ENCODE measurements around the gene FGD3. TPM values are rescaled to one million over a fixed set of nuclear protein-coding genes. Genes with fewer than 3 reads are reported as not detected.

The FGD3 gene
- total RNA-seq, 1 donor from 2014 or later: 4.2 TPM

DNA sequence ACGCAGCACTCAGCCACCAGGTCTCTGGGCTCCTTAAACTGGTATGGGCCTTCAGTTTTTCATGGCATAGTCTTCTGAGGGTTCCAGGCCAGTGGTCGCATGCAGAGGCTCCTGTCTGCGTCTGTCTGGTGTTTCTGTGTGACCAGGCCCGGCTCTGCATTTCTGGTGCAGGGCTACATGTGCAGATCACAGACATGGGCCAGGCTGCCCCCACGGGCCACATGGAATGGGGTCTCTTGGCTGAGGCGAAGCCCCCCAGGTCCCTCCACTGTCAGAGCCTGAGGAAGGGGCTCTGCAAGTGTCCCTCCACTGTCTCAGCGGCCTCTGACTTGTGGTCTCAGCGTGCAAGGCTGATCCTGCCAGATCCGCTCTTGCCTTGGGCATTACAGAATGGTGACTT is 133.1 kb downstream of the FGD3 start:
- H3K4me1 ChIP-seq (ENCODE audit: control insufficient read depth in 3 of 3, insufficient read depth in 3 of 3, low read length in 3 of 3): no peaks in the 10 kb centered on the region
- H3K27me3 ChIP-seq (ENCODE audit: control insufficient read depth in 3 of 3, insufficient read depth in 3 of 3, low read length in 3 of 3): no peaks in the 10 kb centered on the region
- H3K4me3 ChIP-seq (ENCODE audit: low read length in 3 of 3): no peak overlapping the region
- H3K27ac ChIP-seq (ENCODE audit: low read depth, low read length): no peak overlapping the region
- H3K9ac ChIP-seq (ENCODE audit: low read depth in 1 of 3, low read length in 3 of 3): no peak overlapping the region
- H3K9me3 ChIP-seq (ENCODE audit: control insufficient read depth in 3 of 3, low read length in 3 of 3): no peaks in the 10 kb centered on the region
- H3K36me3 ChIP-seq (ENCODE audit: control insufficient read depth in 3 of 3, insufficient read depth in 3 of 3, low read length in 3 of 3): no peaks in the 10 kb centered on the region

GRCh38 chr9:93081081-93081529 is 133.8 kb downstream of the FGD3 start:
- H3K36me3 ChIP-seq (ENCODE audit: control insufficient read depth in 3 of 3, insufficient read depth in 3 of 3, low read length in 3 of 3): no peaks in the 10 kb centered on the region
- H3K27me3 ChIP-seq (ENCODE audit: control insufficient read depth in 3 of 3, insufficient read depth in 3 of 3, low read length in 3 of 3): no peaks in the 10 kb centered on the region
- H3K4me1 ChIP-seq (ENCODE audit: control insufficient read depth in 3 of 3, insufficient read depth in 3 of 3, low read length in 3 of 3): no peaks in the 10 kb centered on the region
- no peak overlapping the region for H3K9ac ChIP-seq (ENCODE audit: low read depth in 1 of 3, low read length in 3 of 3)
- H3K27ac ChIP-seq (ENCODE audit: low read depth, low read length): no peak overlapping the region
- no peaks in the 10 kb centered on the region for H3K9me3 ChIP-seq (ENCODE audit: control insufficient read depth in 3 of 3, low read length in 3 of 3)
- no peak overlapping the region for H3K4me3 ChIP-seq (ENCODE audit: low read length in 3 of 3)

GRCh38 chr9:93081931-93082330 is 134.6 kb downstream of the FGD3 start:
- Histone ChIP-seq H3K4me1 (ENCODE audit: control insufficient read depth in 3 of 3, insufficient read depth in 3 of 3, low read length in 3 of 3) (no peaks in the 10 kb centered on the region), H3K27ac (ENCODE audit: low read depth, low read length) (no peak overlapping the region), H3K36me3 (ENCODE audit: control insufficient read depth in 3 of 3, insufficient read depth in 3 of 3, low read length in 3 of 3) (no peaks in the 10 kb centered on the region), H3K4me3 (ENCODE audit: low read length in 3 of 3) (no peak overlapping the region), H3K9me3 (ENCODE audit: control insufficient read depth in 3 of 3, low read length in 3 of 3) (no peaks in the 10 kb centered on the region), H3K27me3 (ENCODE audit: control insufficient read depth in 3 of 3, insufficient read depth in 3 of 3, low read length in 3 of 3) (no peaks in the 10 kb centered on the region), H3K9ac (ENCODE audit: low read depth in 1 of 3, low read length in 3 of 3) (no peak overlapping the region)

- Histone ChIP-seq H3K4me1 (ENCODE audit: control insufficient read depth in 3 of 3, insufficient read depth in 3 of 3, low read length in 3 of 3) (no peaks in the 10 kb centered on the region), H3K27me3 (ENCODE audit: control insufficient read depth in 3 of 3, insufficient read depth in 3 of 3, low read length in 3 of 3) (no peaks in the 10 kb centered on the region), H3K9ac (ENCODE audit: low read depth in 1 of 3, low read length in 3 of 3) (no peak overlapping the region), H3K36me3 (ENCODE audit: control insufficient read depth in 3 of 3, insufficient read depth in 3 of 3, low read length in 3 of 3) (no peaks in the 10 kb centered on the region), H3K9me3 (ENCODE audit: control insufficient read depth in 3 of 3, low read length in 3 of 3) (no peaks in the 10 kb centered on the region), H3K4me3 (ENCODE audit: low read length in 3 of 3) (no peak overlapping the region), H3K27ac (ENCODE audit: low read depth, low read length) (no peak overlapping the region)
These were observed 135.6 kb downstream of the FGD3 start for GRCh38 chr9:93082841-93083411.

DNA sequence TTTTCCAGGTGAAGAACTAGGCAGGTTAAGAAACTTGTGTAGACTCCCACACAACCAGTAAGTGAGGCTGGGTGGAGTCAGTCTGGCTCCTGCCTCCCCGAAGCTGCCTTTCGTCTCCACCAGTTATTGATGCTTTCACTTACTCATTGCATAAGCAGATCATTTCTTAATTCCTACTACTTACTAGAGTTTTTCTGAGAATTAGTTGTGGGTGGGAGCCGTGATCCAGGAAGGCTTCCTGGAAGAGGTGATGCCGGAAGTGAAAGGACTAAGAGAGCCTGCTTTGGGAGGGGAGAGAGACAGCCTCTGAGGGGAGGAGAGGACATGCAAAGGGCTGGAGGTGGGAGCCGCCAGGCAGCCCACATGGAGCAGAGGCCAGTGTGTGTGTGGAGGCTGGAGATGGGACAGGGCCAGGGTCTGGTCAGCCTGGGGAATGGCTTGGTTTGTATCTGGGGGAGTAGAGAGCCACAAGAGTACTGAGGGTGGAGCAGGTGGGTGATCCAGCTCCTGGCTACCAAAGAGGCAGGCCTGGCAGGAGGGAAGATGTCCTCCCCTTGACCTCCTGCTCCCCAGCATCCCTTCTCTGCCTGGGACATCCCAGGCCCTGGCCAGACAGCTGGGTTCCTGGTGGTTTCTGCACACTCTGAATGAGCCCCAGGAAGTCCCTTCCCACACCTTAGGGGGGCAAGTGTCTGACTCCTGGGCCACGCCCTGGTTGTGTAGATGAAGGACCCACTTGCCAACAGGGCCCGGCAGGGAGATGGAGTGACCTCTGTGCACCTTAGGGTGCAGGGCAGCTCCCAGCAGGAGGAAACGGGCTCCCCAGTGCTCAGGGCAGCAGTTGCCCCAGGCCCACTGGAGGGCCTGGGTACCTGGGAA is 136.5 kb downstream of the FGD3 start:
- Histone ChIP-seq H3K27ac (ENCODE audit: low read depth, low read length) (no peak overlapping the region), H3K36me3 (ENCODE audit: control insufficient read depth in 3 of 3, insufficient read depth in 3 of 3, low read length in 3 of 3) (no peaks in the 10 kb centered on the region), H3K4me3 (ENCODE audit: low read length in 3 of 3) (no peak overlapping the region), H3K27me3 (ENCODE audit: control insufficient read depth in 3 of 3, insufficient read depth in 3 of 3, low read length in 3 of 3) (no peaks in the 10 kb centered on the region), H3K9me3 (ENCODE audit: control insufficient read depth in 3 of 3, low read length in 3 of 3) (no peaks in the 10 kb centered on the region), H3K9ac (ENCODE audit: low read depth in 1 of 3, low read length in 3 of 3) (no peak overlapping the region), H3K4me1 (ENCODE audit: control insufficient read depth in 3 of 3, insufficient read depth in 3 of 3, low read length in 3 of 3) (no peaks in the 10 kb centered on the region)

DNA sequence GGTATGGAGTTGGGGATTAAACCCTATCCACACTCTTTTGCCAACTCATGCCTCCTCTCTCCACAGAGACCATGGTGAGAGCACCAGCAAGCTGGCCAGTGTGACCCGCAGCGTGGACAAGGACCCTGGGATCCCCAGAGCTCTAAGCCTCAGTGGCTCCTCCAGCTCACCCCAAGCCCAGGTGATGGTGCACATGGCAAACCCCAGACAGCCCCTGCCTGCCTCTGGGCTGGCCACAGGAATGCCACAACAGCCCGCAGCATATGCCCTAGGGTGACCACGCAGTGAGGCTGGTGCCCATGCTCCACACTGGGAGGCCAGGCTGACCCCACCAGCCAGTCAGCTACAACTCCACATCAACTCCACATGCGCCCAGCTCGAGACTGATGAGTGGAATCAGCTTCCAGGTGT is 137.2 kb downstream of the FGD3 start:
- Histone ChIP-seq H3K4me1 (ENCODE audit: control insufficient read depth in 3 of 3, insufficient read depth in 3 of 3, low read length in 3 of 3) (no peaks in the 10 kb centered on the region), H3K27ac (ENCODE audit: low read depth, low read length) (no peak overlapping the region), H3K9ac (ENCODE audit: low read depth in 1 of 3, low read length in 3 of 3) (no peak overlapping the region), H3K36me3 (ENCODE audit: control insufficient read depth in 3 of 3, insufficient read depth in 3 of 3, low read length in 3 of 3) (no peaks in the 10 kb centered on the region), H3K27me3 (ENCODE audit: control insufficient read depth in 3 of 3, insufficient read depth in 3 of 3, low read length in 3 of 3) (no peaks in the 10 kb centered on the region), H3K4me3 (ENCODE audit: low read length in 3 of 3) (no peak overlapping the region), H3K9me3 (ENCODE audit: control insufficient read depth in 3 of 3, low read length in 3 of 3) (no peaks in the 10 kb centered on the region)

GRCh38 chr9:93085676-93086075 is 138.4 kb downstream of the FGD3 start:
- Histone ChIP-seq H3K9ac (ENCODE audit: low read depth in 1 of 3, low read length in 3 of 3) (no peak overlapping the region), H3K9me3 (ENCODE audit: control insufficient read depth in 3 of 3, low read length in 3 of 3) (no peaks in the 10 kb centered on the region)

More at GRCh38 chr9:93085676-93086075, 138.4 kb downstream of the FGD3 start:
- Histone ChIP-seq H3K36me3 (ENCODE audit: control insufficient read depth in 3 of 3, insufficient read depth in 3 of 3, low read length in 3 of 3) (no peaks in the 10 kb centered on the region), H3K4me1 (ENCODE audit: control insufficient read depth in 3 of 3, insufficient read depth in 3 of 3, low read length in 3 of 3) (no peaks in the 10 kb centered on the region), H3K27ac (ENCODE audit: low read depth, low read length) (no peak overlapping the region), H3K4me3 (ENCODE audit: low read length in 3 of 3) (no peak overlapping the region), H3K27me3 (ENCODE audit: control insufficient read depth in 3 of 3, insufficient read depth in 3 of 3, low read length in 3 of 3) (no peaks in the 10 kb centered on the region)

Other genes starting within 250 kb of the FGD3 start
- gene BICD2, start 182.7 kb upstream of the FGD3 start, total RNA-seq: 29.2 TPM
- 13.6 TPM for gene ZNF484, start 69.5 kb upstream of the FGD3 start, total RNA-seq
- 2.6 TPM for gene SUSD3, start 111.2 kb downstream of the FGD3 start, total RNA-seq
- gene CARD19, start 148.7 kb downstream of the FGD3 start, total RNA-seq: 24.5 TPM
- gene NINJ1, start 186.7 kb downstream of the FGD3 start, total RNA-seq: 20.9 TPM
- 4.7 TPM for gene WNK2, start 236.6 kb downstream of the FGD3 start, total RNA-seq